Adrenal gland (tissue), 12 donors: ENCODE measurements around the gene COL25A1. TPM values are rescaled to one million over a fixed set of nuclear protein-coding genes. Genes with fewer than 3 reads are reported as not detected.

Experiments used
- DNase-seq, 7 donors: peaks; one replicate each; pipeline ENCODE4 v3.0.0-alpha.2; 2019 to 2020
- H3K27ac ChIP-seq, 5 donors: fragments of 200-600 bp; sonication (generic) in 4 of 5; 1 replicate in 3 of 5; 2 replicates in 2 of 5; pipeline versions ENCODE4 v1.5.1 to v1.8.0; 2016 to 2020; ENCODE audit warnings: mild to moderate bottlenecking in 1 of 5
- H3K27me3 ChIP-seq: fragments of 200-600 bp; 2 replicates; pipeline ENCODE4 v1.8.0; 2021
- H3K36me3 ChIP-seq, 2 donors: fragments of 200-600 bp; replicated peaks in 1 of 2; 1 replicate in 1 of 2; 2 replicates in 1 of 2; pipeline versions ENCODE4 v1.5.1 to v1.8.0; 2018 to 2022
- H3K4me1 ChIP-seq, 2 donors: fragments of 200-600 bp; replicated peaks in 1 of 2; 1 replicate in 1 of 2; 2 replicates in 1 of 2; pipeline versions ENCODE4 v1.5.1 to v1.8.0; 2018 to 2021
- H3K4me3 ChIP-seq, 4 donors: fragments of 200-600 bp; sonication (generic) in 3 of 4; one replicate each; pipeline ENCODE4 v1.5.1; 2016 to 2018
- H3K9me3 ChIP-seq, 3 donors: fragments of 200-600 bp; sonication (generic) in 1 of 3; replicated peaks in 1 of 3; 1 replicate in 2 of 3; 2 replicates in 1 of 3; pipeline versions ENCODE4 v1.5.1 to v1.8.0; 2016 to 2021
- CTCF ChIP-seq, 6 experiments: fragments of 450-650 bp in 4 of 6; fragments of 200-600 bp in 2 of 6; sonication (generic) in 1 of 6; IDR thresholded peaks; 1 replicate in 5 of 6; 2 replicates in 1 of 6; pipeline versions ENCODE4 v1.5.1 to v1.8.0; 2016 to 2021; ENCODE audit warnings: antibody characterized with exemption in 6 of 6, mild to moderate bottlenecking in 2 of 6, moderate library complexity in 1 of 6
- POLR2A ChIP-seq, 2 donors: fragments of 450-650 bp; IDR thresholded peaks; one replicate each; pipeline ENCODE4 v1.6.1; 2017; ENCODE audit warnings: antibody characterized with exemption in 2 of 2, mild to moderate bottlenecking in 2 of 2, moderate library complexity in 1 of 2
- WGBS, 4 donors: extraction: QIAGEN DNeasy Blood & Tissue Kit in 2 of 4; methylation state at CpG; one replicate each; pipeline versions ENCODE4 v1.1.5 to v1.1.7; 2013 to 2017; 5-methylcytosine and 5-hydroxymethylcytosine counted together
- intact Hi-C, 2 donors: fragments of 100-400 bp; cut with DNase I; formaldehyde crosslinking; loops; one replicate each; pipeline versions ENCODE4 v1.14.1 to v1.15.0; 2022 to 2023
- polyA plus RNA-seq, 3 donors: library from polyadenylated mRNA; stranded (reverse); fragments of 200-250 nt in 2 of 3; fragments of 350-450 nt in 1 of 3; fragmentation: Illumina TruSeq in 1 of 3; extraction: RNeasy Lipid Tissue Mini Kit (QIAGEN cat#74804) in 1 of 3; gene quantifications; one replicate each; pipeline ENCODE4 v1.2.3, GENCODE V29; 2013 to 2014
- total RNA-seq, 9 donors: library from RNA; depleted of rRNA in 4 of 9; stranded (reverse); fragments of >200 nt in 4 of 9; fragments of 120-200 nt in 1 of 9; fragmentation: NEBNext Ultra II Directional in 1 of 9; extraction: Animal tissue kit (Norgen Biotek cat#: 25700) in 1 of 9; gene quantifications; one replicate each; pipeline versions ENCODE4 v1.1.0 to v1.2.4, GENCODE V29; 2013 to 2023
- donor health status: healthy with polysubstance abuse.
- donor health status: Bipolar disorder and iron deficiency.
- donor health status: DM: yes; HTN: yes; CAD: no.
- donor health status: DM: no; HTN: no; CAD: no.
- donor health status: DM: no; HTN: no; CAD: no.
- donor health status: DM: yes; HTN: yes; CAD: no.

Gene COL25A1
- total and polyA plus RNA-seq, 12 donors: 0.05 to 2.1 (median 0.47) TPM

DNA sequence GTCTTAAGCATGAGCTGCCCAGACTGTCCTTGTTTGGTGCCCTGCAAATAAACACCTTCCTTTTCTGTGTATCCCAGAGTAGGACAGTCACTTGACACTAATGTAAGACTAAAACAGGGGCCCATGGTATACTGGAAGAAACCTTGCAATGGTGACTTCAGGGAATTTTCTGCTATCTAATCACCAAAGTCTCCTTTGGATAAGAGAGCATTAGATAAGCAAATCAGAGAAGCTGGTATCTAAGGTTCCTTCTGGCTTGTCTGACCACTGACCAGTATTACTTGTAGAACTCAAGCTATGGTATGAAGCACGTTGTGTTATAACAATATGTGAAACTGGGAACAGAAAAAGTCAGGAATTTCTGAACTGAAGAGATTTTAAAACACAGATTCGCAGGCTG is 173.9 kb downstream of the COL25A1 start:
- H3K36me3 ChIP-seq: no peaks in the 10 kb centered on the region
- no peak overlapping the region for H3K4me3 ChIP-seq
- no peak for DNase-seq
- no peak overlapping the region for H3K27ac ChIP-seq
- TF ChIP-seq CTCF (IDR thresholded peaks at IDR 0.05) (no peak), POLR2A (IDR thresholded peaks at IDR 0.05) (no peak)
- H3K27me3 ChIP-seq: no peaks in the 10 kb centered on the region
- H3K9me3 ChIP-seq: peaks cover 0 to 6% (median 0%) of the 10 kb centered on the region in 3 donors
- no peaks in the 10 kb centered on the region for H3K4me1 ChIP-seq
- 68 to 91% (median 82%) methylated on average over 2 of the region's 2 CpGs for WGBS, 4 donors
- intact Hi-C loops: no loop called here

GRCh38 chr4:109127866-109128265 is 174.6 kb downstream of the COL25A1 start:
- no peaks in the 10 kb centered on the region for H3K27me3 ChIP-seq
- H3K9me3 ChIP-seq: peaks cover 0 to 6% (median 0%) of the 10 kb centered on the region in 3 donors
- no peaks in the 10 kb centered on the region for H3K36me3 ChIP-seq
- 83 to 87% (median 84%) methylated on average over 2 of the region's 2 CpGs for WGBS, 4 donors
- H3K4me1 ChIP-seq: no peaks in the 10 kb centered on the region
- intact Hi-C loops: no loop called here
- TF ChIP-seq CTCF (IDR thresholded peaks at IDR 0.05) (no peak), POLR2A (IDR thresholded peaks at IDR 0.05) (no peak)
- no peak overlapping the region for H3K4me3 ChIP-seq
- H3K27ac ChIP-seq: no peak overlapping the region
- DNase-seq: no peak

- intact Hi-C loops: no loop called here
- 66 to 73% (median 67%) methylated on average over 2 of the region's 2 CpGs for WGBS, 4 donors
- no peak for DNase-seq
- TF ChIP-seq CTCF (IDR thresholded peaks at IDR 0.05): no peak
- TF ChIP-seq POLR2A (IDR thresholded peaks at IDR 0.05): no peak
- no peaks in the 10 kb centered on the region for H3K4me1 ChIP-seq
- H3K9me3 ChIP-seq: peaks cover 0 to 6% (median 0%) of the 10 kb centered on the region in 3 donors
- H3K4me3 ChIP-seq: no peak overlapping the region
- no peak overlapping the region for H3K27ac ChIP-seq
- no peaks in the 10 kb centered on the region for H3K27me3 ChIP-seq
- H3K36me3 ChIP-seq: no peaks in the 10 kb centered on the region
Measured at GRCh38 chr4:109126856-109127255, 175.6 kb downstream of the COL25A1 start.

DNA sequence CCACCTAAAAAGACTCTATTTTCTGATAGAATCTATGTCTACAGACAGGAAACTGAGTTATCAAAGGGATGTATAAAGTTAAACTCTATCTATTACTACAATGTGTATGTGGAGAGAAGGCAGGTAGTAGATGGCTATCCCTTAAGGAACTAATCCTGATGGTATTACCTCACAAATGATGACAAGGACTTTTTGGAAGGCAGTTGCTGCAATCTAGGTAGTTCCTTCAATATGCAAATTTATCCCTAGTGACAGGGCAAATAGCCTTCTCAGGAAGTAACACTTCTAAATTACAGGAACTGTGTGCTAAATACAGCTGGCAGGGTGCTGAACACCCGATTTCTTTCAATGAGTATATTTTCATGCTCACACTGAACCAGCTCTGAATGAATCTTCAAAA is 177.4 kb downstream of the COL25A1 start:
- no peak overlapping the region for H3K27ac ChIP-seq
- H3K9me3 ChIP-seq: peaks cover 0 to 6% (median 0%) of the 10 kb centered on the region in 3 donors
- no peaks in the 10 kb centered on the region for H3K4me1 ChIP-seq
- TF ChIP-seq CTCF (IDR thresholded peaks at IDR 0.05): no peak
- no peak for TF ChIP-seq POLR2A (IDR thresholded peaks at IDR 0.05)
- H3K27me3 ChIP-seq: no peaks in the 10 kb centered on the region
- DNase-seq: no peak
- WGBS, 4 donors: 22 to 56% (median 43%) methylated on average over 1 of the region's 1 CpG
- no peak overlapping the region for H3K4me3 ChIP-seq
- intact Hi-C loops: no loop called here
- no peaks in the 10 kb centered on the region for H3K36me3 ChIP-seq
